ENCODE data around the gene HCFC1.

The HCFC1 gene

GRCh38 chrX:153958605-153959004 is 13.0 kb downstream of the HCFC1 start:
- no peak for DNase-seq
- Histone ChIP-seq H3K27ac (ENCODE audit: low read length) (no peak overlapping the region), H3K27me3 (ENCODE audit: insufficient read depth, low read length, poor library complexity) (no peaks in the 10 kb centered on the region), H3K9me3 (ENCODE audit: insufficient read depth, low read length, severe bottlenecking) (no peaks in the 10 kb centered on the region), H3K9ac (ENCODE audit: low read depth, low read length) (no peak overlapping the region), H4K20me1 (ENCODE audit: insufficient read depth, low read length) (peaks cover 82% of the 10 kb centered on the region), H3K4me3 (ENCODE audit: low read depth in 1 of 2, low read length in 2 of 2) (no peak overlapping the region), H3K36me3 (ENCODE audit: insufficient read depth, low read length) (peaks cover 100% of the 10 kb centered on the region), H3K4me1 (ENCODE audit: insufficient read depth, low read length) (no peaks in the 10 kb centered on the region), H3K4me2 (ENCODE audit: insufficient read depth, low read length) (no peak overlapping the region), H3K79me2 (ENCODE audit: insufficient read depth, low read length) (peaks cover 71% of the 10 kb centered on the region), H2AFZ (ENCODE audit: low read depth, low read length) (no peak overlapping the region)
- no peak for TF ChIP-seq EZH2 (IDR thresholded peaks at IDR 0.05; ENCODE audit: borderline replicate concordance, low read depth, low read length, severe bottlenecking)
- no peak for TF ChIP-seq CTCF (IDR thresholded peaks at IDR 0.05; ENCODE audit: borderline replicate concordance, extremely low read depth, low read length, poor library complexity, severe bottlenecking)
- no peak for ATAC-seq (ENCODE audit: insufficient read depth, low read depth)

- no peaks in the 10 kb centered on the region for H3K27me3 ChIP-seq (ENCODE audit: insufficient read depth, low read length, poor library complexity)
- no peak overlapping the region for H3K27ac ChIP-seq (ENCODE audit: low read length)
- H3K36me3 ChIP-seq (ENCODE audit: insufficient read depth, low read length): peaks cover 100% of the 10 kb centered on the region
- no peaks in the 10 kb centered on the region for H3K4me1 ChIP-seq (ENCODE audit: insufficient read depth, low read length)
- peaks cover 82% of the 10 kb centered on the region for H4K20me1 ChIP-seq (ENCODE audit: insufficient read depth, low read length)
- no peak for ATAC-seq (ENCODE audit: insufficient read depth, low read depth)
- DNase-seq: no peak
- peaks cover 64% of the 10 kb centered on the region for H3K79me2 ChIP-seq (ENCODE audit: insufficient read depth, low read length)
- no peak overlapping the region for H3K4me2 ChIP-seq (ENCODE audit: insufficient read depth, low read length)
- no peaks in the 10 kb centered on the region for H3K9me3 ChIP-seq (ENCODE audit: insufficient read depth, low read length, severe bottlenecking)
- H2AFZ ChIP-seq (ENCODE audit: low read depth, low read length): no peak overlapping the region
- no peak overlapping the region for H3K4me3 ChIP-seq (ENCODE audit: low read depth in 1 of 2, low read length in 2 of 2)
- TF ChIP-seq EZH2 (IDR thresholded peaks at IDR 0.05; ENCODE audit: borderline replicate concordance, low read depth, low read length, severe bottlenecking) (no peak), CTCF (IDR thresholded peaks at IDR 0.05; ENCODE audit: borderline replicate concordance, extremely low read depth, low read length, poor library complexity, severe bottlenecking) (no peak)
- no peak overlapping the region for H3K9ac ChIP-seq (ENCODE audit: low read depth, low read length)
Measured at GRCh38 chrX:153957224-153957623, 14.4 kb downstream of the HCFC1 start.

GRCh38 chrX:153956044-153956907 is 15.3 kb downstream of the HCFC1 start:
- Histone ChIP-seq H3K79me2 (ENCODE audit: insufficient read depth, low read length) (peaks cover 55% of the 10 kb centered on the region), H3K4me3 (ENCODE audit: low read depth in 1 of 2, low read length in 2 of 2) (no peak overlapping the region), H3K27me3 (ENCODE audit: insufficient read depth, low read length, poor library complexity) (no peaks in the 10 kb centered on the region), H3K9ac (ENCODE audit: low read depth, low read length) (no peak overlapping the region), H3K27ac (ENCODE audit: low read length) (no peak overlapping the region), H4K20me1 (ENCODE audit: insufficient read depth, low read length) (peaks cover 82% of the 10 kb centered on the region), H3K36me3 (ENCODE audit: insufficient read depth, low read length) (peaks cover 100% of the 10 kb centered on the region), H3K9me3 (ENCODE audit: insufficient read depth, low read length, severe bottlenecking) (no peaks in the 10 kb centered on the region), H3K4me1 (ENCODE audit: insufficient read depth, low read length) (no peaks in the 10 kb centered on the region), H3K4me2 (ENCODE audit: insufficient read depth, low read length) (no peak overlapping the region), H2AFZ (ENCODE audit: low read depth, low read length) (no peak overlapping the region)
- DNase-seq: no peak
- TF ChIP-seq EZH2 (IDR thresholded peaks at IDR 0.05; ENCODE audit: borderline replicate concordance, low read depth, low read length, severe bottlenecking) (no peak), CTCF (IDR thresholded peaks at IDR 0.05; ENCODE audit: borderline replicate concordance, extremely low read depth, low read length, poor library complexity, severe bottlenecking) (no peak)
- no peak for ATAC-seq (ENCODE audit: insufficient read depth, low read depth)
